Trophoblast cell (in vitro differentiated cells and primary cell): ENCODE results near the gene ZNF655.
"Not testable (repeated sequence)": the region's sequence is repeated elsewhere in the genome, so short reads cannot be mapped to it uniquely, and the experiment has no call there.

Experiments
- DNase-seq, 2 donors: peaks; one replicate each; pipeline ENCODE4 v3.0.0-alpha.2; 2016
- H2AFZ ChIP-seq: 2 replicates; pipeline ENCODE4 v1.6.1; 2013; ENCODE audit warnings: low read length, moderate library complexity, mild to moderate bottlenecking; ENCODE audit not compliant: insufficient read depth, poor library complexity
- H2AK5ac ChIP-seq: 2 replicates; pipeline ENCODE4 v1.6.1; 2013; ENCODE audit warnings: mild to moderate bottlenecking, low read length
- H2BK120ac ChIP-seq: 2 replicates; pipeline ENCODE4 v1.6.1; 2013; ENCODE audit warnings: low read length, mild to moderate bottlenecking, moderate library complexity; ENCODE audit not compliant: insufficient read depth, poor library complexity
- H2BK12ac ChIP-seq: 2 replicates; pipeline ENCODE4 v1.6.1; 2013; ENCODE audit warnings: mild to moderate bottlenecking, low read length, moderate library complexity
- H2BK5ac ChIP-seq: 2 replicates; pipeline ENCODE4 v1.6.1; 2013; ENCODE audit warnings: low read length, low read depth, moderate library complexity, mild to moderate bottlenecking; ENCODE audit not compliant: poor library complexity
- H3K14ac ChIP-seq: 2 replicates; pipeline ENCODE4 v1.6.1; 2013; ENCODE audit warnings: mild to moderate bottlenecking, low read length
- H3K18ac ChIP-seq: 2 replicates; pipeline ENCODE4 v1.6.1; 2013; ENCODE audit warnings: mild to moderate bottlenecking, low read length
- H3K23ac ChIP-seq: 2 replicates; pipeline ENCODE4 v1.6.1; 2013; ENCODE audit warnings: low read length
- H3K27ac ChIP-seq: 2 replicates; pipeline ENCODE4 v1.5.1; 2013; ENCODE audit warnings: low read depth, mild to moderate bottlenecking, inconsistent platforms, low read length, moderate library complexity
- H3K27me3 ChIP-seq: 2 replicates; pipeline ENCODE4 v1.6.1; 2013; ENCODE audit warnings: inconsistent platforms, mild to moderate bottlenecking, low read length, moderate library complexity; ENCODE audit not compliant: insufficient read depth
- H3K36me3 ChIP-seq, 2 experiments: 1 replicate in 1 of 2; 2 replicates in 1 of 2; pipeline ENCODE4 v1.6.1; 2013; ENCODE audit warnings: low read length in 2 of 2, mild to moderate bottlenecking in 2 of 2, moderate library complexity in 1 of 2; ENCODE audit not compliant: insufficient read depth in 2 of 2, control insufficient read depth in 1 of 2
- H3K4ac ChIP-seq: 2 replicates; pipeline ENCODE4 v1.6.1; 2013; ENCODE audit warnings: low read depth, mild to moderate bottlenecking, low read length, moderate library complexity
- H3K4me1 ChIP-seq, 2 experiments: 1 replicate in 1 of 2; 2 replicates in 1 of 2; pipeline ENCODE4 v1.6.1; 2013; ENCODE audit warnings: low read length in 2 of 2, mild to moderate bottlenecking in 2 of 2, moderate library complexity in 1 of 2; ENCODE audit not compliant: insufficient read depth in 2 of 2, control insufficient read depth in 1 of 2
- H3K4me2 ChIP-seq: 2 replicates; pipeline ENCODE4 v1.6.1; 2013; ENCODE audit warnings: inconsistent platforms, mild to moderate bottlenecking, low read length, moderate library complexity
- H3K4me3 ChIP-seq: 2 replicates; pipeline ENCODE4 v1.5.1; 2013; ENCODE audit warnings: mild to moderate bottlenecking, low read depth, low read length, inconsistent platforms
- H3K79me1 ChIP-seq: one replicate; pipeline ENCODE4 v1.6.1; 2013; ENCODE audit warnings: low read length
- H3K79me2 ChIP-seq: 2 replicates; pipeline ENCODE4 v1.6.1; 2013; ENCODE audit warnings: low read length, mild to moderate bottlenecking; ENCODE audit not compliant: control insufficient read depth, insufficient read depth, poor library complexity
- H3K9ac ChIP-seq: 2 replicates; pipeline ENCODE4 v1.6.1; 2013; ENCODE audit warnings: mild to moderate bottlenecking, low read length
- H3K9me3 ChIP-seq: 2 replicates; pipeline ENCODE4 v1.6.1; 2013; ENCODE audit warnings: low read depth, mild to moderate bottlenecking, control low read depth, inconsistent platforms, low read length; ENCODE audit not compliant: insufficient read depth
- H4K12ac ChIP-seq: 2 replicates; pipeline ENCODE4 v1.6.1; 2013; ENCODE audit warnings: low read depth, mild to moderate bottlenecking, low read length, moderate library complexity
- H4K8ac ChIP-seq: 2 replicates; pipeline ENCODE4 v1.6.1; 2013; ENCODE audit warnings: low read depth, mild to moderate bottlenecking, low read length, moderate library complexity
- H4K91ac ChIP-seq: one replicate; pipeline ENCODE4 v1.6.1; 2013; ENCODE audit warnings: low read depth, mild to moderate bottlenecking, low read length, moderate library complexity
- WGBS: extraction: QIAGEN DNeasy Blood & Tissue Kit; methylation state at CpG from one replicate; pipeline ENCODE4 v1.1.7; 2013; ENCODE audit warnings: missing lambda C conversion rate; ENCODE audit not compliant: insufficient read length, insufficient coverage; ENCODE audit errors: extremely low coverage; 5-methylcytosine and 5-hydroxymethylcytosine counted together

Gene ZNF655

DNA sequence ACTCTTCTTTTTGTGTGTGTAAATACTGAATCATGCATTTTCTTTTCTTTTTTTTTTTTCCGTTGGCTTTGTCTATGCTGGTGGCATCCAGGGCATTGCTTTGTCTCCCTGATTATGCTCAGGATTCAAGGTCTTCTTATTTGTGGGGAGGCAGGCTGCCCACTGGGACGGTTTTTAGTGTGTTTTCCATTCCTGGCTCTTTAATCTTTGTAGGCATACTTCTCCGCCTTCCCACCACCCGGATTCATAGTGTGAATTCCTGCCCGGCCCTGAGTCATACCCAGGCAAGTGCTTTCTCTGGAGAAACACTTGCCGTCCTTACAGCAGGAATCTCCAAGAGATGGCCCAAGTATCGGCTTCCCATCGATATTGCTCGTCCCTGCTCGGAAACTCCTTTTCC is 5.2 kb downstream of the ZNF655 start:
- Histone ChIP-seq H3K4me3 (no peak overlapping the region), H3K14ac (no peak overlapping the region), H4K8ac (no peak overlapping the region), H3K9me3 (no peaks in the 10 kb centered on the region), H4K12ac (no peak overlapping the region), H3K4ac (no peak overlapping the region), H4K91ac (no peak overlapping the region), H2BK120ac (no peak overlapping the region), H3K4me1 (peaks cover 4 to 7% of the 10 kb centered on the region in 2 experiments), H3K79me2 (peaks cover 9% of the 10 kb centered on the region), H3K18ac (no peak overlapping the region), H3K27ac (no peak overlapping the region), H3K4me2 (no peak overlapping the region), H3K9ac (no peak overlapping the region), H3K23ac (no peak overlapping the region), H3K27me3 (no peaks in the 10 kb centered on the region), H2AK5ac (no peak overlapping the region), H2AFZ (no peak overlapping the region), H3K79me1 (peaks cover 7% of the 10 kb centered on the region), H2BK5ac (no peak overlapping the region), H2BK12ac (no peak overlapping the region), H3K36me3 (peaks cover 23 to 41% of the 10 kb centered on the region in 2 experiments)
- no CpG with 5 or more reads among the region's 10 CpGs for WGBS
- DNase-seq = peak; percentile 78 to 90

DNA sequence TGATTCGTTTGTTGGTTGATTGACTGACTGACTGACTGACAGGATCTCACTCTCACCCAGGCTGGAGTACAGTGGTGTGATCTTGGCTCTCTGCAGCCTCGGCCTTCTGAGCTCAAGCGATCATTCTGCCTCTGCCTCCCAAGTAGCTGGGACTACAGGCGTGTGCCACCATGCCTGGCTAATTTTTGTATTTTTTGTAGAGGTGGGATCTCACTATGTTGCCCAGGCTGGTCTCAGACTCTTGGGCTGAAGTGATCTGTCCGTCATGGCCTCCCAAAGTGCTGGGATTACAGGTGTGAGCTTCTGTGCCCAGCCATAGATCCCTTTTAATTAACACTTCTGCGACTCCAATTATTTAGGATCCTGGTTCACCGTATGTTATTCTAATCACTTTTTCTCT is 10.3 kb downstream of the ZNF655 start:
- not testable (repeated sequence) for H4K91ac ChIP-seq, H4K12ac ChIP-seq, H2BK120ac ChIP-seq, H3K23ac ChIP-seq, H3K4me1 ChIP-seq, H3K18ac ChIP-seq, H3K9ac ChIP-seq, H3K27me3 ChIP-seq, H2BK5ac ChIP-seq, H3K14ac ChIP-seq, H3K79me2 ChIP-seq, H3K4me3 ChIP-seq, H3K4ac ChIP-seq, H3K9me3 ChIP-seq, H4K8ac ChIP-seq, H3K79me1 ChIP-seq, DNase-seq, H3K27ac ChIP-seq, H2AK5ac ChIP-seq, H3K4me2 ChIP-seq, H2AFZ ChIP-seq, H2BK12ac ChIP-seq
- peaks cover 12 to 28% of the 10 kb centered on the region in 2 experiments for H3K36me3 ChIP-seq
- no CpG with 5 or more reads among the region's 7 CpGs for WGBS

DNA sequence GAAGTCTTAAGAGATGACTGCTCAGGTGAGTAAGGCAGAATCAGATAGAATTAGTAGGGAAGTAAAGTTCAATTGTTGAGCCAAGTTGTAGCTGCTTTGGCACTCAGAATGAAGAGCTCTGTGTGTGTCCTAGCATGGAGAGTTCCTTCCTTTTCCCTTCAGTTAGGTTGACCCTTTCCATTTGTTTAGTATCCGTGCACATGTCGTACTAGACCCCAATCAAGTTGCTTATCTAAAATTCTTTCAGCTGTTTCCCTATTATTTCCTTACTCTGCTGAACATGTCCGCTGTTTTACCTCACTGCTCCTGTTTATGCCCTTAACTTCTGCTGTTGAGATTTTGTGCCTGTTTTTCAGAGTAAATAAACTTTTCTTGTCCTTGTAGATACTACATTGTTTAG is 13.3 kb downstream of the ZNF655 start:
- no peak overlapping the region for H3K14ac ChIP-seq
- no peaks in the 10 kb centered on the region for H3K4me1 ChIP-seq
- no peak overlapping the region for H2BK12ac ChIP-seq
- no peaks in the 10 kb centered on the region for H3K79me2 ChIP-seq
- no peak overlapping the region for H3K27ac ChIP-seq
- H3K18ac ChIP-seq = no peak overlapping the region
- H3K4me2 ChIP-seq = no peak overlapping the region
- H2AK5ac ChIP-seq = no peak overlapping the region
- no peak overlapping the region for H3K4me3 ChIP-seq
- no peak overlapping the region for H3K23ac ChIP-seq
- no peak overlapping the region for H2BK120ac ChIP-seq
- no CpG with 5 or more reads among the region's 3 CpGs for WGBS
- no peak overlapping the region for H2BK5ac ChIP-seq
- H4K91ac ChIP-seq = no peak overlapping the region
- H3K4ac ChIP-seq = no peak overlapping the region
- DNase-seq = no peak
- no peak overlapping the region for H2AFZ ChIP-seq
- H4K12ac ChIP-seq = no peak overlapping the region
- no peaks in the 10 kb centered on the region for H3K9me3 ChIP-seq
- no peaks in the 10 kb centered on the region for H3K27me3 ChIP-seq
- H3K9ac ChIP-seq = no peak overlapping the region
- H3K79me1 ChIP-seq = no peaks in the 10 kb centered on the region
- peaks cover 5 to 20% of the 10 kb centered on the region in 2 experiments for H3K36me3 ChIP-seq
- no peak overlapping the region for H4K8ac ChIP-seq

DNA sequence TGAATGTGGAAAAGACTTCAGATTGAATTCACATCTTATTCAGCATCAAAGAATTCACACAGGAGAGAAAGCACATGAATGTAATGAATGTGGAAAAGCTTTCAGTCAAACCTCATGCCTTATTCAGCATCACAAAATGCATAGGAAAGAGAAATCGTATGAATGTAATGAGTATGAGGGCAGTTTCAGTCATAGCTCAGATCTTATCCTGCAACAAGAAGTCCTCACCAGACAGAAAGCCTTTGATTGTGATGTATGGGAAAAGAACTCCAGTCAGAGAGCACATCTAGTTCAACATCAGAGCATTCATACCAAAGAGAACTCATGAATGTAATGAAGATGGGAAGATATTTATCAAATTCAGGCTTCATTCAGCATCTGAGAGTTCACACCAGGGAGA is 14.8 kb downstream of the ZNF655 start:
- Histone ChIP-seq H3K79me2 (no peaks in the 10 kb centered on the region), H2BK12ac (no peak overlapping the region), H3K4me3 (no peak overlapping the region), H4K91ac (no peak overlapping the region), H3K4ac (no peak overlapping the region), H3K4me2 (no peak overlapping the region), H3K18ac (no peak overlapping the region), H3K27me3 (no peaks in the 10 kb centered on the region), H2AK5ac (no peak overlapping the region), H2BK120ac (no peak overlapping the region), H2AFZ (no peak overlapping the region), H3K9me3 (no peaks in the 10 kb centered on the region), H3K9ac (no peak overlapping the region), H3K79me1 (no peaks in the 10 kb centered on the region), H3K36me3 (peaks cover 5 to 20% of the 10 kb centered on the region in 2 experiments), H2BK5ac (no peak overlapping the region), H3K4me1 (no peaks in the 10 kb centered on the region), H4K12ac (no peak overlapping the region), H3K23ac (no peak overlapping the region), H4K8ac (no peak overlapping the region), H3K27ac (no peak overlapping the region), H3K14ac (no peak overlapping the region)
- WGBS = no CpG with 5 or more reads among the region's 1 CpG
- DNase-seq = peak; percentile 55 to 93
